Psoas muscle (tissue), 8 donors: ENCODE results near the gene USP24. TPM values are rescaled to one million over a fixed set of nuclear protein-coding genes. Genes with fewer than 3 reads are reported as not detected.

Source experiments
- ATAC-seq, 4 donors: fragments of 200-7000 bp; cut with Tn5 transposase; one replicate each; pipeline ENCODE4 v1.9.1; 2020; ENCODE audit warnings: moderate library complexity in 3 of 4, mild to moderate bottlenecking in 2 of 4
- DNase-seq, 2 donors: peaks; one replicate each; pipeline ENCODE4 v3.0.0-alpha.2; 2020
- H3K27ac ChIP-seq: fragments of 200-600 bp; one replicate; pipeline ENCODE4 v1.8.0; 2022
- H3K27me3 ChIP-seq, 3 donors: fragments of 200-600 bp in 1 of 3; one replicate each; pipeline versions ENCODE4 v1.6.1 to v1.8.0; 2013 to 2022; ENCODE audit warnings: low read length in 2 of 3, mild to moderate bottlenecking in 2 of 3, moderate library complexity in 1 of 3; ENCODE audit not compliant: insufficient read depth in 3 of 3
- H3K36me3 ChIP-seq, 2 donors: fragments of 200-600 bp in 1 of 2; one replicate each; pipeline versions ENCODE4 v1.6.1 to v1.8.0; 2013 to 2022; ENCODE audit warnings: low read depth in 1 of 2, mild to moderate bottlenecking in 1 of 2, moderate library complexity in 1 of 2; ENCODE audit not compliant: insufficient read depth in 1 of 2
- H3K4me1 ChIP-seq: fragments of 200-600 bp; one replicate; pipeline ENCODE4 v1.8.0; 2022
- H3K4me3 ChIP-seq: fragments of 200-600 bp; one replicate; pipeline ENCODE4 v1.8.0; 2022; ENCODE audit warnings: mild to moderate bottlenecking
- H3K9me3 ChIP-seq: fragments of 200-600 bp; one replicate; pipeline ENCODE4 v1.8.0; 2022
- WGBS, 3 donors: extraction: QIAGEN DNeasy Blood & Tissue Kit; methylation state at CpG; one replicate each; pipeline versions ENCODE4 v1.1.6 to v1.1.7; 2013; 5-methylcytosine and 5-hydroxymethylcytosine counted together
- intact Hi-C, 2 donors: fragments of 100-400 bp; cut with DNase I; formaldehyde crosslinking; loops; one replicate each; pipeline versions ENCODE4 v1.11.0 to v1.14.2; 2022
- polyA plus RNA-seq, 3 donors: library from polyadenylated mRNA; stranded (reverse); fragments of 200-250 nt; gene quantifications; one replicate each; pipeline ENCODE4 v1.2.3, GENCODE V29; 2013
- total RNA-seq, 4 donors: library from RNA; stranded (reverse); fragmentation: NEBNext Ultra II Directional in 2 of 4; extraction: Animal tissue kit (Norgen Biotek cat#: 25700) in 2 of 4; gene quantifications; one replicate each; pipeline versions ENCODE4 v1.2.1 to v1.2.4, GENCODE V29; 2021 to 2023
- TF ChIP-seq, protein P1 (sequence below): fragments of 200-600 bp; IDR thresholded peaks from one replicate; pipeline ENCODE4 v1.8.0; 2022; ENCODE audit warnings: antibody characterized with exemption
- donor health status: healthy with polysubstance abuse.
- donor health status: DM: no; HTN: no; CAD: no; lungs with moderate emphysema.
- donor health status: Bipolar disorder and iron deficiency.
- donor health status: healthy.
- donor health status: DM: yes; HTN: yes; CAD: no.
- donor health status: DM: no; HTN: no; CAD: no.
- donor health status: DM: no; HTN: no; CAD: no.
- donor health status: DM: yes; HTN: yes; CAD: no.

Gene USP24
- total and polyA plus RNA-seq, 7 donors: 14.6 to 67.9 (median 53.2) TPM

- Histone ChIP-seq H3K27me3 (no peaks in the 10 kb centered on the region), H3K9me3 (no peaks in the 10 kb centered on the region), H3K27ac (peak overlapping the region; percentile 53), H3K4me3 (no peak overlapping the region), H3K4me1 (peaks cover 6% of the 10 kb centered on the region), H3K36me3 (peaks cover 12 to 99% of the 10 kb centered on the region in 2 donors)
- ATAC-seq (peak; percentile 91 to 97 (median 95)), DNase-seq (peak in 1 of 2 donors; percentile 33)
- TF ChIP-seq, protein P1, sequence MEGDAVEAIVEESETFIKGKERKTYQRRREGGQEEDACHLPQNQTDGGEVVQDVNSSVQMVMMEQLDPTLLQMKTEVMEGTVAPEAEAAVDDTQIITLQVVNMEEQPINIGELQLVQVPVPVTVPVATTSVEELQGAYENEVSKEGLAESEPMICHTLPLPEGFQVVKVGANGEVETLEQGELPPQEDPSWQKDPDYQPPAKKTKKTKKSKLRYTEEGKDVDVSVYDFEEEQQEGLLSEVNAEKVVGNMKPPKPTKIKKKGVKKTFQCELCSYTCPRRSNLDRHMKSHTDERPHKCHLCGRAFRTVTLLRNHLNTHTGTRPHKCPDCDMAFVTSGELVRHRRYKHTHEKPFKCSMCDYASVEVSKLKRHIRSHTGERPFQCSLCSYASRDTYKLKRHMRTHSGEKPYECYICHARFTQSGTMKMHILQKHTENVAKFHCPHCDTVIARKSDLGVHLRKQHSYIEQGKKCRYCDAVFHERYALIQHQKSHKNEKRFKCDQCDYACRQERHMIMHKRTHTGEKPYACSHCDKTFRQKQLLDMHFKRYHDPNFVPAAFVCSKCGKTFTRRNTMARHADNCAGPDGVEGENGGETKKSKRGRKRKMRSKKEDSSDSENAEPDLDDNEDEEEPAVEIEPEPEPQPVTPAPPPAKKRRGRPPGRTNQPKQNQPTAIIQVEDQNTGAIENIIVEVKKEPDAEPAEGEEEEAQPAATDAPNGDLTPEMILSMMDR: peak; percentile 87
- WGBS, 3 donors: 3 to 6% (median 3%) methylated on average over 3 of the region's 3 CpGs
- intact Hi-C loops: loop anchor here (5.0 kb wide), 2 partner anchors 72 to 137 kb away; no protein-coding TSS in a partner anchor
Measured at GRCh38 chr1:55140546-55140983, 74.6 kb downstream of the USP24 start.

- no peak for DNase-seq
- peak overlapping the region; percentile 53 for H3K27ac ChIP-seq
- peaks cover 6% of the 10 kb centered on the region for H3K4me1 ChIP-seq
- no peak for ATAC-seq
- no peaks in the 10 kb centered on the region for H3K27me3 ChIP-seq
- peaks cover 12 to 99% of the 10 kb centered on the region in 2 donors for H3K36me3 ChIP-seq
- H3K4me3 ChIP-seq: no peak overlapping the region
- intact Hi-C loops: loop anchor here (5.0 kb wide), 2 partner anchors 72 to 137 kb away; no protein-coding TSS in a partner anchor
- TF ChIP-seq, protein P1: no peak
- no peaks in the 10 kb centered on the region for H3K9me3 ChIP-seq
- WGBS, 3 donors: 85 to 94% (median 89%) methylated on average over 2 of the region's 2 CpGs
Measured at GRCh38 chr1:55140137-55140536, 75.0 kb downstream of the USP24 start.

- Histone ChIP-seq H3K27ac (no peak overlapping the region), H3K36me3 (peaks cover 12 to 99% of the 10 kb centered on the region in 2 donors), H3K4me3 (no peak overlapping the region), H3K27me3 (no peaks in the 10 kb centered on the region), H3K4me1 (peaks cover 6% of the 10 kb centered on the region), H3K9me3 (no peaks in the 10 kb centered on the region)
- ATAC-seq: no peak
- intact Hi-C loops: loop anchor here in 1 of 2 donors (1.0 to 10.0 kb wide), 2 partner anchors 138 to 1446 kb away; no protein-coding TSS in a partner anchor
- no peak for DNase-seq
- TF ChIP-seq, protein P1: no peak
- WGBS, 3 donors: 94 to 96% (median 95%) methylated on average over 2 of the region's 2 CpGs
Measured at GRCh38 chr1:55138823-55139222, 76.3 kb downstream of the USP24 start.

- no peak for ATAC-seq
- TF ChIP-seq, protein P1: no peak
- intact Hi-C loops: loop anchor here in 1 of 2 donors (10.0 kb wide), 1 partner anchor 1451 kb away; no protein-coding TSS in a partner anchor
Measured at GRCh38 chr1:55134152-55134808, 80.9 kb downstream of the USP24 start.

More at GRCh38 chr1:55134152-55134808, 80.9 kb downstream of the USP24 start:
- H3K36me3 ChIP-seq: peaks cover 11 to 100% of the 10 kb centered on the region in 2 donors
- H3K9me3 ChIP-seq: no peaks in the 10 kb centered on the region
- no peaks in the 10 kb centered on the region for H3K27me3 ChIP-seq
- no peak overlapping the region for H3K27ac ChIP-seq
- DNase-seq: no peak
- WGBS, 3 donors: 87 to 96% (median 95%) methylated on average over 7 of the region's 7 CpGs
- H3K4me3 ChIP-seq: no peak overlapping the region
- no peaks in the 10 kb centered on the region for H3K4me1 ChIP-seq
